H9 (cell line): ENCODE results near the gene SCRN1. TPM values are rescaled to one million over a fixed set of nuclear protein-coding genes. Genes with fewer than 3 reads are reported as not detected.

Experiments
- DNase-seq: peaks from one replicate; pipeline ENCODE4 v3.0.0-alpha.2; 2017
- H2AFZ ChIP-seq: one replicate; pipeline ENCODE4 v1.6.1; 2013; ENCODE audit warnings: mild to moderate bottlenecking, low read length, control low read depth, moderate library complexity
- H2AK5ac ChIP-seq: 2 replicates; pipeline ENCODE4 v1.6.1; 2013; ENCODE audit warnings: low read length, control low read depth, mixed read lengths; ENCODE audit not compliant: insufficient read length
- H2BK120ac ChIP-seq: one replicate; pipeline ENCODE4 v1.6.1; 2013; ENCODE audit warnings: low read depth, mild to moderate bottlenecking, low read length, control low read depth, inconsistent platforms; ENCODE audit not compliant: poor library complexity, severe bottlenecking
- H2BK12ac ChIP-seq: 2 replicates; pipeline ENCODE4 v1.6.1; 2013; ENCODE audit warnings: low read length, control low read depth, mixed read lengths, low read depth; ENCODE audit not compliant: insufficient read length
- H2BK15ac ChIP-seq: 2 replicates; pipeline ENCODE4 v1.6.1; 2013; ENCODE audit warnings: low read depth, low read length, control low read depth
- H2BK20ac ChIP-seq: one replicate; pipeline ENCODE4 v1.6.1; 2013; ENCODE audit warnings: low read depth, mild to moderate bottlenecking, low read length, control low read depth, inconsistent platforms; ENCODE audit not compliant: poor library complexity, severe bottlenecking
- H2BK5ac ChIP-seq: 2 replicates; pipeline ENCODE4 v1.6.1; 2013; ENCODE audit warnings: low read length, control low read depth, mixed read lengths; ENCODE audit not compliant: insufficient read length
- H3K14ac ChIP-seq: 2 replicates; pipeline ENCODE4 v1.6.1; 2013; ENCODE audit warnings: low read length, control low read depth; ENCODE audit not compliant: insufficient read depth
- H3K18ac ChIP-seq: 2 replicates; pipeline ENCODE4 v1.6.1; 2013; ENCODE audit warnings: low read depth, mild to moderate bottlenecking, mixed read lengths, low read length, control low read depth; ENCODE audit not compliant: insufficient read length
- H3K23ac ChIP-seq: 2 replicates; pipeline ENCODE4 v1.6.1; 2013; ENCODE audit warnings: low read length, control low read depth, mixed read lengths, low read depth; ENCODE audit not compliant: insufficient read length
- H3K23me2 ChIP-seq: 2 replicates; pipeline ENCODE4 v1.6.1; 2013; ENCODE audit warnings: low read depth, mild to moderate bottlenecking, mixed read lengths, low read length, control low read depth; ENCODE audit not compliant: insufficient read length, poor library complexity, severe bottlenecking
- H3K27ac ChIP-seq: 2 replicates; pipeline ENCODE4 v1.5.1; 2013; ENCODE audit warnings: low read length, control low read depth, mixed read lengths, low read depth; ENCODE audit not compliant: insufficient read length
- H3K27me3 ChIP-seq: 2 replicates; pipeline ENCODE4 v1.6.1; 2013; ENCODE audit warnings: low read length, control low read depth, inconsistent platforms; ENCODE audit not compliant: insufficient read depth
- H3K4ac ChIP-seq: 2 replicates; pipeline ENCODE4 v1.6.1; 2013; ENCODE audit warnings: low read depth, mild to moderate bottlenecking, control low read depth, inconsistent platforms, low read length, moderate library complexity
- H3K4me1 ChIP-seq: 2 replicates; pipeline ENCODE4 v1.6.1; 2013; ENCODE audit warnings: low read length, control low read depth, inconsistent platforms; ENCODE audit not compliant: insufficient read depth
- H3K4me2 ChIP-seq: 2 replicates; pipeline ENCODE4 v1.6.1; 2013; ENCODE audit warnings: low read length, control low read depth, mixed read lengths; ENCODE audit not compliant: insufficient read length, insufficient read depth
- H3K56ac ChIP-seq: 2 replicates; pipeline ENCODE4 v1.6.1; 2013; ENCODE audit warnings: low read depth, mild to moderate bottlenecking, mixed read lengths, low read length, control low read depth; ENCODE audit not compliant: insufficient read length
- H3K79me1 ChIP-seq: 2 replicates; pipeline ENCODE4 v1.6.1; 2013; ENCODE audit warnings: low read depth, mild to moderate bottlenecking, moderate library complexity, low read length, control low read depth, inconsistent platforms; ENCODE audit not compliant: insufficient read depth, poor library complexity, severe bottlenecking
- H3K79me2 ChIP-seq: 2 replicates; pipeline ENCODE4 v1.6.1; 2013; ENCODE audit warnings: low read length, control low read depth, inconsistent platforms; ENCODE audit not compliant: insufficient read depth
- H3K9ac ChIP-seq: 2 replicates; pipeline ENCODE4 v1.6.1; 2013; ENCODE audit warnings: low read length, control low read depth, mixed read lengths; ENCODE audit not compliant: insufficient read length; ENCODE audit errors: extremely low read depth
- H3K9me3 ChIP-seq: one replicate; pipeline ENCODE4 v1.6.1; 2013; ENCODE audit warnings: low read depth, low read length, inconsistent platforms; ENCODE audit not compliant: control insufficient read depth
- H3T11ph ChIP-seq: one replicate; pipeline ENCODE4 v1.6.1; 2013; ENCODE audit warnings: mild to moderate bottlenecking, low read length, control low read depth, inconsistent platforms
- H4K20me1 ChIP-seq: one replicate; pipeline ENCODE4 v1.6.1; 2013; ENCODE audit not compliant: control insufficient read depth, insufficient read length, insufficient read depth
- H4K5ac ChIP-seq: 2 replicates; pipeline ENCODE4 v1.6.1; 2013; ENCODE audit warnings: low read depth, mild to moderate bottlenecking, mixed read lengths, low read length, control low read depth; ENCODE audit not compliant: insufficient read length
- H4K8ac ChIP-seq: replicated peaks from 2 replicates; pipeline ENCODE4 v1.6.1; 2013; ENCODE audit warnings: low read length, control low read depth, mixed read lengths, low read depth; ENCODE audit not compliant: insufficient read length
- H4K91ac ChIP-seq: 2 replicates; pipeline ENCODE4 v1.6.1; 2013; ENCODE audit warnings: low read depth, mild to moderate bottlenecking, moderate library complexity, mixed read lengths, low read length, control low read depth; ENCODE audit not compliant: insufficient read length
- H3K27ac Mint-ChIP-seq, 3 experiments: 2 replicates in 2 of 3; 3 replicates in 1 of 3; pipeline ENCODE4 v1.8.0; 2020 to 2021; ENCODE audit warnings: mixed read lengths in 3 of 3, mild to moderate bottlenecking in 1 of 3, moderate library complexity in 1 of 3
- H3K27me3 Mint-ChIP-seq: 2 replicates; pipeline ENCODE4 v1.8.0; 2021; ENCODE audit warnings: low read depth, mild to moderate bottlenecking, moderate library complexity, mixed read lengths
- H3K36me3 Mint-ChIP-seq, 3 experiments: 2 replicates in 2 of 3; 3 replicates in 1 of 3; pipeline ENCODE4 v1.8.0; 2020 to 2021; ENCODE audit warnings: low read depth in 3 of 3, mixed read lengths in 3 of 3; ENCODE audit not compliant: insufficient read depth in 1 of 3
- H3K4me1 Mint-ChIP-seq, 2 experiments: 2 replicates each; pipeline ENCODE4 v1.8.0; 2020; ENCODE audit warnings: mixed read lengths in 2 of 2
- H3K4me3 Mint-ChIP-seq, 2 experiments: 2 replicates in 1 of 2; 3 replicates in 1 of 2; pipeline ENCODE4 v1.8.0; 2020 to 2021; ENCODE audit warnings: mild to moderate bottlenecking in 2 of 2, mixed read lengths in 2 of 2, moderate library complexity in 1 of 2
- H3K9me3 Mint-ChIP-seq, 2 experiments: 2 replicates in 1 of 2; 3 replicates in 1 of 2; pipeline ENCODE4 v1.8.0; 2020; ENCODE audit warnings: mild to moderate bottlenecking in 2 of 2, mixed read lengths in 2 of 2, moderate library complexity in 1 of 2
- CTCF ChIP-seq: fragments of 200-600 bp; sonication (generic); conservative IDR thresholded peaks from 3 replicates; pipeline ENCODE4 v1.8.0; 2021; ENCODE audit warnings: antibody characterized with exemption, mild to moderate bottlenecking
- WGBS: extraction: QIAGEN DNeasy Blood & Tissue Kit; methylation state at CpG from one replicate; pipeline ENCODE4 v1.1.7; 2013; ENCODE audit warnings: missing lambda C conversion rate, low lambda C conversion rate, mixed read lengths; ENCODE audit not compliant: insufficient read length; ENCODE audit errors: extremely low coverage; 5-methylcytosine and 5-hydroxymethylcytosine counted together
- total RNA-seq: library from RNA; stranded (reverse); gene quantifications from 2 replicates; pipeline ENCODE4 v1.2.1, GENCODE V29; 2021

Gene SCRN1
- total RNA-seq, 1 experiment from 2014 or later: 101 TPM

- Histone ChIP-seq H2BK120ac (no peak overlapping the region), H3K23me2 (no peaks in the 10 kb centered on the region), H3K27ac (no peak overlapping the region), H2BK20ac (no peak overlapping the region), H3T11ph (no peak overlapping the region), H3K4me2 (no peak overlapping the region), H4K8ac (no peak overlapping the region), H3K14ac (no peak overlapping the region), H2BK5ac (no peak overlapping the region), H3K9me3 (no peaks in the 10 kb centered on the region), H2AFZ (no peak overlapping the region), H3K27me3 (no peaks in the 10 kb centered on the region), H4K20me1 (no peaks in the 10 kb centered on the region), H2BK12ac (no peak overlapping the region), H3K23ac (no peak overlapping the region), H2BK15ac (no peak overlapping the region), H3K4me1 (no peaks in the 10 kb centered on the region), H3K79me1 (no peaks in the 10 kb centered on the region), H2AK5ac (no peak overlapping the region), H4K91ac (no peak overlapping the region), H3K4ac (no peak overlapping the region), H3K18ac (no peak overlapping the region), H4K5ac (no peak overlapping the region), H3K79me2 (no peaks in the 10 kb centered on the region; the same call in none of the 2 replicates), H3K9ac (no peak overlapping the region), H3K56ac (no peak overlapping the region)
- WGBS: no CpG with 5 or more reads among the region's 3 CpGs
- Mint-ChIP-seq H3K27ac (peak overlapping the region in 1 of 3 experiments; percentile 47; a peak in 2 of 7 replicates), H3K4me1 (peaks cover 6 to 8% of the 10 kb centered on the region in 2 experiments), H3K27me3 (no peaks in the 10 kb centered on the region), H3K4me3 (no peak overlapping the region), H3K9me3 (peaks cover 2 to 10% of the 10 kb centered on the region in 2 experiments; a peak in 4 of 5 replicates), H3K36me3 (peaks cover 12 to 54% (median 51%) of the 10 kb centered on the region in 3 experiments)
- TF ChIP-seq CTCF: no peak
- DNase-seq: no peak
These were observed 24.6 kb downstream of the SCRN1 start for GRCh38 chr7:29965030-29965429.
